ENCODE data around the gene NSG2.

The NSG2 gene

DNA sequence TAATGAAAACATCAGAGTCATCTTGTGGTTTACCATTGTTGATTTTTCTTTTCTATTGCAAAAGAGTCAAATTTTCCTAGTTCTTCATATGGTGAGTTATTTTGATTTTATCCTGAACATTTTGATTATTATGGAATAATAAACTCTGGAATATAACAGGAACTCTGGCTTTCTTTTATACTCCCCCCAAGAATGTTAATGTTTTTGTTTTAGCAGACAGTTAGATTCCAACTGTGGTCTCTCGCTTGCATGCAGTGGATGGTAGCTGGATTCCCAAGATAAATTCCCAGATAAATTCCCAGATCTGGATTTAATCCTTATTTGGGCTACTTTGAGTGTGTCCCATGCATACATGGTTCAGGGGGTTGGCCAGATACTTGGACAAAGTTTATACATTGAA is 109.8 kb downstream of the NSG2 start:
- DNase-seq, result no peak

DNA sequence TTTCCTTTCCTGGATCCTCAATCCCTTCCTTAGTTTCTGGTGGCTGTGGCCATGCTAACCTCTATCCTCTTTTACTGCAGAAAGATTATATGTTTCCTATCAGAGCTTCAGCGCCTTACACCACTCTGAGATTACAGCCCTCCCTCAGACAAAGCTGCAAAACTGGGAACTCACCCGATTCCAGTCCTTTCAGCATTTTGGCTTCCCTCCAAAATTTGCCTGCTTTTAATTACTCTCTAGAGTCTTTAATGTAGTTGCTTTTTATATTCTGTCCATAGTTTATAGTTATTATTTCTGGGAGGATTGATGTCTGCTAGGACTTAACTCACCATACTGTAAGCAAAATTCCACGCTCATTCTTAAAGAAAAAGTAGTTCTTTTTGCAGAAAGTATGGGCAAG is 110.2 kb downstream of the NSG2 start:
- DNase-seq, result no peak

DNA sequence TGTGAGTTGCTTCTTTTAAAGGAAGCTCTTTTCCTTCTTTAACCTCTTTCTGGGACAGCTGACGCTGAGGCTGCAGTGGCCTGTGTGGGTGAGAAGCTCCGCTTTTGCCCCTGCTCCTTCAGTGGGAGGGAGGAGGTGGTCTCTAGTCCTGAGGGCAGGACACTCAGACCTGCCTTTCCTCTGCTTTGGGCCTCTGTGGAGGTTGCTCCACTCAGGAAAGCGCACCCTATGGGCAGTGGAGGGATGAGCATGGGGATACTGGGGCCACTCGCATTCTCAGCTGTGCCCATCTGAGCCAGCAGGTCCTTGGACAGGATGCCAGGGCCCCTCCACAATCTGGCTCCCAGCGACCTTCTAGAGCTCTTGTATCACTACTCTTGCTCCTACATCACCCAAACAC is 111.5 kb downstream of the NSG2 start:
- DNase-seq, result no peak
